Mesenteric fat pad (tissue), 1 donor: Measurements from ENCODE around the gene SDR39U1. TPM values are rescaled to one million over a fixed set of nuclear protein-coding genes. Genes with fewer than 3 reads are reported as not detected.

Experiments
- DNase-seq: peaks from one replicate; pipeline ENCODE4 v3.0.0-alpha.2; 2020; ENCODE audit warnings: low spot score
- total RNA-seq: library from RNA; stranded (reverse); fragmentation: NEBNext Ultra II Directional; extraction: Animal tissue kit (Norgen Biotek cat#: 25700); gene quantifications from one replicate; pipeline ENCODE4 v1.2.1, GENCODE V29; 2021
- donor health status: DM: yes; HTN: yes; CAD: no.

The SDR39U1 gene
- total RNA-seq, 1 donor from 2014 or later = 50.1 TPM

- DNase-seq = no peak
Measured at GRCh38 chr14:24430143-24430681, 12.4 kb downstream of the SDR39U1 start.

GRCh38 chr14:24429395-24430142, 13.0 kb downstream of the SDR39U1 start, which contains the start of the genes CBLN3 and KHNYN:
TSS of gene CBLN3 (minus strand) at chr14:24429668. CDS start at chr14:24429054, 614 bp downstream.
TSS of gene KHNYN (plus strand) at chr14:24429954. CDS start at chr14:24430731, 777 bp downstream.
- DNase-seq = peak; percentile 97

GRCh38 chr14:24428628-24429394, 13.8 kb downstream of the SDR39U1 start:
- peak; percentile 79 for DNase-seq

- DNase-seq = peak; percentile 87
Measured at GRCh38 chr14:24427537-24428508, 14.8 kb downstream of the SDR39U1 start.

- DNase-seq = no peak
Measured at GRCh38 chr14:24426912-24427536, 15.6 kb downstream of the SDR39U1 start.

GRCh38 chr14:24426150-24426911, 16.2 kb downstream of the SDR39U1 start:
- DNase-seq = no peak

GRCh38 chr14:24425704-24426103, 16.9 kb downstream of the SDR39U1 start:
- no peak for DNase-seq

- no peak for DNase-seq
Measured at GRCh38 chr14:24422694-24423601, 19.6 kb downstream of the SDR39U1 start.

GRCh38 chr14:24422261-24422660, 20.3 kb downstream of the SDR39U1 start:
- no peak for DNase-seq

GRCh38 chr14:24418492-24418873, 24.1 kb downstream of the SDR39U1 start:
- peak; percentile 80 for DNase-seq

- DNase-seq = peak; percentile 73
Measured at GRCh38 chr14:24417832-24418491, 24.6 kb downstream of the SDR39U1 start.

- DNase-seq = peak; percentile 85
Measured at GRCh38 chr14:24416932-24417619, 25.5 kb downstream of the SDR39U1 start.

GRCh38 chr14:24416254-24416931, 26.2 kb downstream of the SDR39U1 start:
- peak; percentile 74 for DNase-seq

- peak; percentile 77 for DNase-seq
Measured at GRCh38 chr14:24415421-24416253, 26.9 kb downstream of the SDR39U1 start.

GRCh38 chr14:24414732-24415420, 27.7 kb downstream of the SDR39U1 start:
- DNase-seq = peak; percentile 83
